ENCODE results near the gene MATN3. TPM values are rescaled to one million over a fixed set of nuclear protein-coding genes. Genes with fewer than 3 reads are reported as not detected.

MATN3 gene
- total and polyA plus RNA-seq, 2 of the 13 experiments (the other 11 are each of a cell fraction or from before 2014, with no cell fraction given): 36.1 to 208 TPM

- TF ChIP-seq, protein P1, sequence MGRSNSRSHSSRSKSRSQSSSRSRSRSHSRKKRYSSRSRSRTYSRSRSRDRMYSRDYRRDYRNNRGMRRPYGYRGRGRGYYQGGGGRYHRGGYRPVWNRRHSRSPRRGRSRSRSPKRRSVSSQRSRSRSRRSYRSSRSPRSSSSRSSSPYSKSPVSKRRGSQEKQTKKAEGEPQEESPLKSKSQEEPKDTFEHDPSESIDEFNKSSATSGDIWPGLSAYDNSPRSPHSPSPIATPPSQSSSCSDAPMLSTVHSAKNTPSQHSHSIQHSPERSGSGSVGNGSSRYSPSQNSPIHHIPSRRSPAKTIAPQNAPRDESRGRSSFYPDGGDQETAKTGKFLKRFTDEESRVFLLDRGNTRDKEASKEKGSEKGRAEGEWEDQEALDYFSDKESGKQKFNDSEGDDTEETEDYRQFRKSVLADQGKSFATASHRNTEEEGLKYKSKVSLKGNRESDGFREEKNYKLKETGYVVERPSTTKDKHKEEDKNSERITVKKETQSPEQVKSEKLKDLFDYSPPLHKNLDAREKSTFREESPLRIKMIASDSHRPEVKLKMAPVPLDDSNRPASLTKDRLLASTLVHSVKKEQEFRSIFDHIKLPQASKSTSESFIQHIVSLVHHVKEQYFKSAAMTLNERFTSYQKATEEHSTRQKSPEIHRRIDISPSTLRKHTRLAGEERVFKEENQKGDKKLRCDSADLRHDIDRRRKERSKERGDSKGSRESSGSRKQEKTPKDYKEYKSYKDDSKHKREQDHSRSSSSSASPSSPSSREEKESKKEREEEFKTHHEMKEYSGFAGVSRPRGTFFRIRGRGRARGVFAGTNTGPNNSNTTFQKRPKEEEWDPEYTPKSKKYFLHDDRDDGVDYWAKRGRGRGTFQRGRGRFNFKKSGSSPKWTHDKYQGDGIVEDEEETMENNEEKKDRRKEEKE (IDR thresholded peaks at IDR 0.05): no peak
- TF ChIP-seq DPF2 (CRISPR knock-in tag; IDR thresholded peaks at IDR 0.05; ENCODE audit: borderline replicate concordance, low read depth): no peak
- TF ChIP-seq ZNF317 (CRISPR knock-in tag; IDR thresholded peaks at IDR 0.05): no peak
- TF ChIP-seq, protein P2, sequence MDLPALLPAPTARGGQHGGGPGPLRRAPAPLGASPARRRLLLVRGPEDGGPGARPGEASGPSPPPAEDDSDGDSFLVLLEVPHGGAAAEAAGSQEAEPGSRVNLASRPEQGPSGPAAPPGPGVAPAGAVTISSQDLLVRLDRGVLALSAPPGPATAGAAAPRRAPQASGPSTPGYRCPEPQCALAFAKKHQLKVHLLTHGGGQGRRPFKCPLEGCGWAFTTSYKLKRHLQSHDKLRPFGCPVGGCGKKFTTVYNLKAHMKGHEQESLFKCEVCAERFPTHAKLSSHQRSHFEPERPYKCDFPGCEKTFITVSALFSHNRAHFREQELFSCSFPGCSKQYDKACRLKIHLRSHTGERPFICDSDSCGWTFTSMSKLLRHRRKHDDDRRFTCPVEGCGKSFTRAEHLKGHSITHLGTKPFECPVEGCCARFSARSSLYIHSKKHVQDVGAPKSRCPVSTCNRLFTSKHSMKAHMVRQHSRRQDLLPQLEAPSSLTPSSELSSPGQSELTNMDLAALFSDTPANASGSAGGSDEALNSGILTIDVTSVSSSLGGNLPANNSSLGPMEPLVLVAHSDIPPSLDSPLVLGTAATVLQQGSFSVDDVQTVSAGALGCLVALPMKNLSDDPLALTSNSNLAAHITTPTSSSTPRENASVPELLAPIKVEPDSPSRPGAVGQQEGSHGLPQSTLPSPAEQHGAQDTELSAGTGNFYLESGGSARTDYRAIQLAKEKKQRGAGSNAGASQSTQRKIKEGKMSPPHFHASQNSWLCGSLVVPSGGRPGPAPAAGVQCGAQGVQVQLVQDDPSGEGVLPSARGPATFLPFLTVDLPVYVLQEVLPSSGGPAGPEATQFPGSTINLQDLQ (CRISPR knock-in tag; IDR thresholded peaks at IDR 0.05): no peak
- peak; percentile 50; the same call in 1 of the 2 replicates for TF ChIP-seq FOXA3 (CRISPR knock-in tag; IDR thresholded peaks at IDR 0.05)
- no peak for TF ChIP-seq ZNF335 (CRISPR knock-in tag; IDR thresholded peaks at IDR 0.05)
- TF ChIP-seq EHMT2 (IDR thresholded peaks at IDR 0.05; ENCODE audit: borderline replicate concordance, low read depth, low read length): no peak
- TF ChIP-seq, protein P3, sequence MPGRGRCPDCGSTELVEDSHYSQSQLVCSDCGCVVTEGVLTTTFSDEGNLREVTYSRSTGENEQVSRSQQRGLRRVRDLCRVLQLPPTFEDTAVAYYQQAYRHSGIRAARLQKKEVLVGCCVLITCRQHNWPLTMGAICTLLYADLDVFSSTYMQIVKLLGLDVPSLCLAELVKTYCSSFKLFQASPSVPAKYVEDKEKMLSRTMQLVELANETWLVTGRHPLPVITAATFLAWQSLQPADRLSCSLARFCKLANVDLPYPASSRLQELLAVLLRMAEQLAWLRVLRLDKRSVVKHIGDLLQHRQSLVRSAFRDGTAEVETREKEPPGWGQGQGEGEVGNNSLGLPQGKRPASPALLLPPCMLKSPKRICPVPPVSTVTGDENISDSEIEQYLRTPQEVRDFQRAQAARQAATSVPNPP (CRISPR knock-in tag; IDR thresholded peaks at IDR 0.05): no peak
- TF ChIP-seq, protein P4, sequence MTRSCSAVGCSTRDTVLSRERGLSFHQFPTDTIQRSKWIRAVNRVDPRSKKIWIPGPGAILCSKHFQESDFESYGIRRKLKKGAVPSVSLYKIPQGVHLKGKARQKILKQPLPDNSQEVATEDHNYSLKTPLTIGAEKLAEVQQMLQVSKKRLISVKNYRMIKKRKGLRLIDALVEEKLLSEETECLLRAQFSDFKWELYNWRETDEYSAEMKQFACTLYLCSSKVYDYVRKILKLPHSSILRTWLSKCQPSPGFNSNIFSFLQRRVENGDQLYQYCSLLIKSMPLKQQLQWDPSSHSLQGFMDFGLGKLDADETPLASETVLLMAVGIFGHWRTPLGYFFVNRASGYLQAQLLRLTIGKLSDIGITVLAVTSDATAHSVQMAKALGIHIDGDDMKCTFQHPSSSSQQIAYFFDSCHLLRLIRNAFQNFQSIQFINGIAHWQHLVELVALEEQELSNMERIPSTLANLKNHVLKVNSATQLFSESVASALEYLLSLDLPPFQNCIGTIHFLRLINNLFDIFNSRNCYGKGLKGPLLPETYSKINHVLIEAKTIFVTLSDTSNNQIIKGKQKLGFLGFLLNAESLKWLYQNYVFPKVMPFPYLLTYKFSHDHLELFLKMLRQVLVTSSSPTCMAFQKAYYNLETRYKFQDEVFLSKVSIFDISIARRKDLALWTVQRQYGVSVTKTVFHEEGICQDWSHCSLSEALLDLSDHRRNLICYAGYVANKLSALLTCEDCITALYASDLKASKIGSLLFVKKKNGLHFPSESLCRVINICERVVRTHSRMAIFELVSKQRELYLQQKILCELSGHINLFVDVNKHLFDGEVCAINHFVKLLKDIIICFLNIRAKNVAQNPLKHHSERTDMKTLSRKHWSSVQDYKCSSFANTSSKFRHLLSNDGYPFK (CRISPR knock-in tag; IDR thresholded peaks at IDR 0.05; ENCODE audit: borderline replicate concordance): no peak
- TF ChIP-seq PRPF4 (IDR thresholded peaks at IDR 0.05; ENCODE audit: low read depth, low read length, poor library complexity, severe bottlenecking): no peak
- no peak; the same call in 1 of the 2 replicates for TF ChIP-seq ARHGAP35 (CRISPR knock-in tag; IDR thresholded peaks at IDR 0.05; ENCODE audit: borderline replicate concordance)
- no peak for TF ChIP-seq FIP1L1 (IDR thresholded peaks at IDR 0.05; ENCODE audit: borderline replicate concordance, insufficient read depth, low read depth, low read length)
- no peak for TF ChIP-seq AGO1 (IDR thresholded peaks at IDR 0.05; ENCODE audit: low read depth, low read length, poor library complexity, severe bottlenecking)
- TF ChIP-seq, protein P5, sequence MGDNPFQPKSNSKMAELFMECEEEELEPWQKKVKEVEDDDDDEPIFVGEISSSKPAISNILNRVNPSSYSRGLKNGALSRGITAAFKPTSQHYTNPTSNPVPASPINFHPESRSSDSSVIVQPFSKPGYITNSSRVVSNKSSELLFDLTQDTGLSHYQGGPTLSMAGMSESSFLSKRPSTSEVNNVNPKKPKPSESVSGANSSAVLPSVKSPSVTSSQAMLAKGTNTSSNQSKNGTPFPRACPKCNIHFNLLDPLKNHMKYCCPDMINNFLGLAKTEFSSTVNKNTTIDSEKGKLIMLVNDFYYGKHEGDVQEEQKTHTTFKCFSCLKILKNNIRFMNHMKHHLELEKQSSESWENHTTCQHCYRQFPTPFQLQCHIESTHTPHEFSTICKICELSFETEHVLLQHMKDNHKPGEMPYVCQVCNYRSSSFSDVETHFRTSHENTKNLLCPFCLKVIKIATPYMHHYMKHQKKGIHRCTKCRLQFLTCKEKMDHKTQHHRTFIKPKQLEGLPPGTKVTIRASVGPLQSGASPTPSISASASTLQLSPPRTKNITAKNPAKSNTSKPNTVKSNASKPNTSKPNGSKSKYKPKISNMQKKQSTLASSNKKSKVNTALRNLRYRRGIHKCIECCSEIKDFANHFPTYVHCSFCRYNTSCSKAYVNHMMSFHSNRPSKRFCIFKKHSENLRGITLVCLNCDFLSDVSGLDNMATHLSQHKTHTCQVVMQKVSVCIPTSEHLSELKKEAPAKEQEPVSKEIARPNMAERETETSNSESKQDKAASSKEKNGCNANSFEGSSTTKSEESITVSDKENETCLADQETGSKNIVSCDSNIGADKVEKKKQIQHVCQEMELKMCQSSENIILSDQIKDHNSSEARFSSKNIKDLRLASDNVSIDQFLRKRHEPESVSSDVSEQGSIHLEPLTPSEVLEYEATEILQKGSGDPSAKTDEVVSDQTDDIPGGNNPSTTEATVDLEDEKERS (CRISPR knock-in tag; IDR thresholded peaks at IDR 0.05): no peak
These were observed 38.4 kb upstream of the MATN3 start (continued) for GRCh38 chr2:20050646-20051531.

All from HepG2 (cell line).